ENCODE data around the gene FOXK1. TPM values are rescaled to one million over a fixed set of nuclear protein-coding genes. Genes with fewer than 3 reads are reported as not detected.

FOXK1 gene
- polyA plus RNA-seq, 1 experiment: 3.4 TPM

DNA sequence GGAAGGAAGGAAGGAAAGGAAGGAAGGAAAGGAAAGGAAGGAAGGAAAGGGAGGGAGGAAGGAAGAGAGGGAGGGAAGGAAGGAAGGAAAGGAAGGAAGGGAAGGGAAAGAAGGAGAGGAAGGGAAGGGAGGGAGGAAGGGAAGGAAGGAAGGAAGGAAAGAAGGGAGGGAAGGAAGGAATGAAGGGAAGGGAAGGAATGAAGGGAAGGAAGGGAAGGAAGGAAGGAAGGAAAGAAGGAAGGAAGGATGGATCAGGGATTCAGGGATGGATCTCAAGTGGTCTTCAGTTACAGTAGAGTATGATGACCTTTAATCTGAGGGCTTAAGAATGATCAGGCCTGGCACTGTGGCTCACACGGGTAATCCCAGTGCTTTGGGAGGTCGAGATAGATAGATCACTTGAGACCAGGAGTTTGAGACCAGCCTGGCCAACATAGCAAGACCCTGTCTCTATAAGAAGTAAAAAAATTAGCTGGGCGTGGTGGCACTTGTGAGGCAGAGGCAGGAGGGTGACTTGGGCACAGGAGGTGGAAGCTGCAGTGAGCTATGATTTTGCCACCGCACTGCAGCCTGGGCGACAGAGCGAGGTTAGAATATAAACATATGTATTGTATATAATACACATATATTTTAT lies 760 bp upstream of the FOXK1 start:
- peak overlapping the region; percentile 49 for H3K4me3 ChIP-seq (ENCODE audit: low read depth, low read length)
- H3K27me3 ChIP-seq (ENCODE audit: control insufficient read depth, insufficient read depth, low read length): no peaks in the 10 kb centered on the region
- ChIA-PET POLR2A (interaction anchor here (1.3 to 3.4 kb wide), 2 partner anchors 40 to 94 kb away, joined by 3 to 26 read pairs; partner anchors contain the start of gene AP5Z1), CTCF (interaction anchor here (0.9 to 1.0 kb wide), 2 partner anchors 21 to 40 kb away, joined by 3 read pairs; no protein-coding TSS in a partner anchor)
- no peak overlapping the region for H3K27ac ChIP-seq (ENCODE audit: low read depth, low read length)
- no peaks in the 10 kb centered on the region for H3K9me3 ChIP-seq (ENCODE audit: control insufficient read depth, insufficient read depth, low read length)
- DNase-seq (ENCODE audit: low read depth, low spot score): no peak
- TF ChIP-seq, protein P1, sequence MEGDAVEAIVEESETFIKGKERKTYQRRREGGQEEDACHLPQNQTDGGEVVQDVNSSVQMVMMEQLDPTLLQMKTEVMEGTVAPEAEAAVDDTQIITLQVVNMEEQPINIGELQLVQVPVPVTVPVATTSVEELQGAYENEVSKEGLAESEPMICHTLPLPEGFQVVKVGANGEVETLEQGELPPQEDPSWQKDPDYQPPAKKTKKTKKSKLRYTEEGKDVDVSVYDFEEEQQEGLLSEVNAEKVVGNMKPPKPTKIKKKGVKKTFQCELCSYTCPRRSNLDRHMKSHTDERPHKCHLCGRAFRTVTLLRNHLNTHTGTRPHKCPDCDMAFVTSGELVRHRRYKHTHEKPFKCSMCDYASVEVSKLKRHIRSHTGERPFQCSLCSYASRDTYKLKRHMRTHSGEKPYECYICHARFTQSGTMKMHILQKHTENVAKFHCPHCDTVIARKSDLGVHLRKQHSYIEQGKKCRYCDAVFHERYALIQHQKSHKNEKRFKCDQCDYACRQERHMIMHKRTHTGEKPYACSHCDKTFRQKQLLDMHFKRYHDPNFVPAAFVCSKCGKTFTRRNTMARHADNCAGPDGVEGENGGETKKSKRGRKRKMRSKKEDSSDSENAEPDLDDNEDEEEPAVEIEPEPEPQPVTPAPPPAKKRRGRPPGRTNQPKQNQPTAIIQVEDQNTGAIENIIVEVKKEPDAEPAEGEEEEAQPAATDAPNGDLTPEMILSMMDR (IDR thresholded peaks at IDR 0.05; ENCODE audit: low read depth, low read length): no peak

DNA sequence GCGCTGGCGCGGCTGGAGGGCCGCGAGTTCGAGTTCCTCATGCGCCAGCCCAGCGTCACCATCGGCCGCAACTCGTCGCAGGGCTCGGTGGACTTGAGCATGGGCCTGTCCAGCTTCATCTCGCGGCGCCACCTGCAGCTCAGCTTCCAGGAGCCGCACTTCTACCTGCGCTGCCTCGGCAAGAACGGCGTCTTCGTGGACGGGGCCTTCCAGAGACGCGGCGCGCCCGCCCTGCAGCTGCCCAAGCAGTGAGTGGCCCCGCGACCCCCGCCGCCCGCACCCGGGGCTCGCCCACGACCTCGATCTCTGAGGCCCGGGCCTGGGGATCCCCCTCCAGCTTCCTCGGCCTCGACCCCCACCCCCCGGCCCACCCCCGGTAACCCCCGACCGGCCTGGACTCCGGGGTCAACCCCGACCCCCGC lies 537 bp downstream of the FOXK1 start:
- peak overlapping the region; percentile 87 for H3K4me3 ChIP-seq (ENCODE audit: low read depth, low read length)
- peak overlapping the region; percentile 95 for H3K27ac ChIP-seq (ENCODE audit: low read depth, low read length)
- DNase-seq (ENCODE audit: low read depth, low spot score): no peak
- TF ChIP-seq, protein P1 (IDR thresholded peaks at IDR 0.05; ENCODE audit: low read depth, low read length): no peak
- ChIA-PET CTCF (no interaction called here), POLR2A (interaction anchor here (0.8 to 3.4 kb wide), 4 partner anchors 15 to 41 kb away, joined by 3 to 26 read pairs (median 6); no protein-coding TSS in a partner anchor)
- no peaks in the 10 kb centered on the region for H3K27me3 ChIP-seq (ENCODE audit: control insufficient read depth, insufficient read depth, low read length)
- H3K9me3 ChIP-seq (ENCODE audit: control insufficient read depth, insufficient read depth, low read length): no peaks in the 10 kb centered on the region

DNA sequence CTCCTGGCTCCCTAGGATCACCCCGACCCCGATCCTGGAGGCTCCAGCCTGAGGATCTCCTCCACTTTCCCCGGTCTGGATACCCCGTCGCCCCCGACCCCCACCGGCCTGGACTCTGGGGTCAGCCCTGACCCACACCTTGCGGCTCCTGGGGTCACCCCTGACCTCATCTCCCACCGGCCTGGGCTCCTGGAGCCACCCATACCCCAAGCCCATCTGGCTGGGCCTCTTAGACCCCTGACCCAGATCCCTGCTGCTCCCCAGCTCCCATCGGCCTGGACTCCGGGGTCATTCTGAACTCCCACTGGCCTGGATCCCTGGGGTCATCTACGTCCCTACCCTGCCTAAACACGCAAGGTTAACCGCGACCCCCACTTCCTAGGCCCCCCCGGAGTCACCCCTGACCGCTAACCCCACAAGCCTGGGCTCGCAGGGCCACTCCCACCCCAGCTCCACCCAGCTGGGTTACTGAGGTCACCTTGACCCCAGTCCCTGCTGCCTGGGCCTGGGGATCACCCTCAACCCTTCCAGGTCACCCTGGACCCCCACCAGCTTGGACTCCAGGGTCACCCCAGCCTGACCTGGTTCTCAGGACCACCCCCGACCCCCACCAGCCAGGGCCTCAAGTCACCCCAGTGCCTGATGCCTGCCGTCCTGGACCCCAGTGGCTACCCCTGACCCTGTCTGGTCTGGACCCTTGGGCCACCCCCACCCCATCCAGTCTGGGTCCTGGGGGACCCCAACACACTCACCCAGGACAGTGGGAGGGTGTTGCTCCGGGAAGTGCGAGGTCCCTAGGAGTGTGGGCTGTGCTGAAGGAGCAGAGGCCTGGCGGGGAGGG lies 1.2 kb downstream of the FOXK1 start:
- CTCF ChIA-PET: no interaction called here
- Histone ChIP-seq H3K4me3 (ENCODE audit: low read depth, low read length) (peak overlapping the region; percentile 87), H3K27me3 (ENCODE audit: control insufficient read depth, insufficient read depth, low read length) (no peaks in the 10 kb centered on the region), H3K27ac (ENCODE audit: low read depth, low read length) (peak overlapping the region; percentile 95), H3K9me3 (ENCODE audit: control insufficient read depth, insufficient read depth, low read length) (no peaks in the 10 kb centered on the region)
- TF ChIP-seq, protein P1 (IDR thresholded peaks at IDR 0.05; ENCODE audit: low read depth, low read length): no peak
- DNase-seq (ENCODE audit: low read depth, low spot score): no peak
- POLR2A ChIA-PET: interaction anchor here (0.8 to 3.4 kb wide), 4 partner anchors 15 to 42 kb away, joined by 3 to 26 read pairs (median 6); no protein-coding TSS in a partner anchor

DNA sequence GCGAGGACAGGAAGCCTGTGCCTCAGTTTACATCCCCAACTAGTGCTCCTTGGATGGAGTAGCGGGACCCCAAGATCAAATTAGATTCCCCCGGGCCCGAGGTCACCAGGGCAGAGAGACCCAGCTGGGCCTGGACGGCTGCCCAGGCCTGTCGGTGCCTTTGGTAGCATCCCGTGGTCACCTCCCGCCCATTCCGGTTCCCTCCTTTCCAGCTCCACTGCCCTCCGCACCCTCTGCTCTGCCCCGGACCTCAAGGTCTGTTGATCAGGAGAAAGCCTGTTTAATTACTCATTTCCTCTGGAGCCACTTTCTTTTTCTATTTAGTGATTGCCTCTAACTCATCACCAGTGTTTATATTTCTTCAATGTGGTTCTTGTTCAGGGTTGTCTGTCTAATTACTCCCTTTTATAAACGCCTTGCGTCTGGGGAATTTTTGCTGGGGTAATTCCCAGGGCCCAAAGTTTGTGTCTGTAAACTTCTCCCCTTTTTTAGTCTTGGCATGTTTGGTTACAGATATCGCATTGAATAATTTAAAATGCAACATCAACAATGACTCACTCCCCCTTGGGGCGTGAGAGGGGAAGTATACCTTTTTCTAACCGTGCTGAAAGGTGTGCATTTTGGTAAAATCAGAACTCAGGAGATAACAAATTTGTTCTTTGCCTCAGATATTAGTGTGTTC lies 1.9 kb downstream of the FOXK1 start:
- H3K4me3 ChIP-seq (ENCODE audit: low read depth, low read length): peak overlapping the region; percentile 87
- peak overlapping the region; percentile 95 for H3K27ac ChIP-seq (ENCODE audit: low read depth, low read length)
- no peaks in the 10 kb centered on the region for H3K9me3 ChIP-seq (ENCODE audit: control insufficient read depth, insufficient read depth, low read length)
- TF ChIP-seq, protein P1 (IDR thresholded peaks at IDR 0.05; ENCODE audit: low read depth, low read length): peak; percentile 36
- CTCF ChIA-PET: no interaction called here
- DNase-seq (ENCODE audit: low read depth, low spot score): no peak
- no peaks in the 10 kb centered on the region for H3K27me3 ChIP-seq (ENCODE audit: control insufficient read depth, insufficient read depth, low read length)
- POLR2A ChIA-PET: interaction anchor here (2.0 to 3.4 kb wide), 2 partner anchors 16 to 42 kb away, joined by 7 to 26 read pairs; no protein-coding TSS in a partner anchor
